Measurements from ENCODE around the gene LCLAT1.
"Not testable (repeated sequence)": the region's sequence is repeated elsewhere in the genome, so short reads cannot be mapped to it uniquely, and the experiment has no call there.

Gene LCLAT1

GRCh38 chr2:30456106-30456505 lies 9.1 kb downstream of the LCLAT1 start:
- no peak for DNase-seq

DNA sequence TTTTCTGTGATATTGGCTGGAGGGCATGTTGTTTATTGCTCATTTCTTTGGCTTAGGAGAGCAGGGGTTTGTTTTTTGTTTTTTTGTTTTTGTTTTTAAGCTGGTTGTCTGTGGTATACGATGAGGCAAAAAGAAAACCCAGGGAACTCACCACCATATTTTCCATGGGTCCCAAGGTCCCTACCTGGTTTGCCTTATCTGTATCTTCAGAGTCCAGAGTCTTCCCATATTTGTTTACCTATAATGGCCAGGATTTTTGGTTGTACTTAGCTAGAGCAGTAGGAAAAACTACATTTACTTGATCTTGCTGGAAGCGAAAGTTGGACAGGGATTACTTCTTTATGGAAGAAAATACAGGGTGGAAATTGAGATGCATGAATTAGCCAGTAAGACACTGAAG lies 9.5 kb downstream of the LCLAT1 start:
- no peak for DNase-seq

- no peak for DNase-seq
Measured at GRCh38 chr2:30457296-30457695, 10.2 kb downstream of the LCLAT1 start.

GRCh38 chr2:30459140-30459539 lies 12.1 kb downstream of the LCLAT1 start:
- DNase-seq = no peak

- DNase-seq = no peak
Measured at GRCh38 chr2:30462131-30462857, 15.2 kb downstream of the LCLAT1 start.

GRCh38 chr2:30463535-30463934 lies 16.5 kb downstream of the LCLAT1 start:
- DNase-seq = no peak

DNA sequence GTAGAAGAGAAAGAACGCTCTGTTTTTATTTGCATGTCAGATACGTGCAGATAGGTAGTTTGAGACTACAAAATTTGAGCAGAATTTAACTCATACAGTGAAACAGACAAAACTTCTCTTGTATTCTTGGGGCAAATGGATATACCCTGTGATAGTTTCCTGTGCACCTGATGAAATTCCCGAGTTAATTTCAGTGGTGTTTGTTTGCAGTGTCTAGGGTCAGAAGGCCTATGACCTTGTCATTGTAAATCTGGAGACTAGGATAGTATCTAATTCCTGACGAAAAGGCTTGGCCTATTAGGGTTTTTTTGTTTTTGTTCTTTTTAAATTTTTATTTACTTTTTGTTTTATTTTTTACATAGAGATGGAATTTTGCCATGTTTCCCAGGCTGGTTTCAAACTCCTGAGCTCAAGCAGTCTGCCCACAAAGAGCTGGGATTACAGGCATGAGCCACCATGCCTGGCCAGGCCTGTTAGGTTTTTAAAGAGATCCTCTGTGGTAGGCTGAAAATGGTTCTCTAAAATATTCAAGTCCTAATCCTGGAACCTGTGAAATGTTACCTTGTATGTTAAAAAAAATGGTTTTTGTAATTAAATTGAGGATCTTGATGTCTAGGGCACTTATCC lies 17.6 kb downstream of the LCLAT1 start:
- DNase-seq = no peak

- no peak for DNase-seq
Measured at GRCh38 chr2:30465171-30465545, 18.1 kb downstream of the LCLAT1 start.

DNA sequence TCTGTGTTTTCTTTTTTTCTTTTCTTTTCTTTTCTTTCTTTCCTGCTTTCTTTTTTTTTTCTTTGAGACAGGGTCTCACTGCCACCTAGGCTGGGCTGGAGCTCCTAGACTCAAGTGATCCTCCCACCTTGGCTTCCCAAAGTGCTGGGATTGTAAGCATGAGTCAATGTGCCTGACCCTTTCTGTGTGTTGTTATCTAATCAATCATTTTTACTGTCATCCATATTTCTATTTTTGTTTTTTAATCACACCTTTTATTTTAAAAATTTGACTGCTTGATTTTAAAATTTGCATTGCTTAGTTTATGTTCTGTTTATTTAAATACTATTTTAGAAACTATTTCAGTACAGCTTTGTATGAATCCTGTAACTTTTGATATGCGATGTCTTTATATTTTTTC lies 19.2 kb downstream of the LCLAT1 start:
- no peak for DNase-seq

DNA sequence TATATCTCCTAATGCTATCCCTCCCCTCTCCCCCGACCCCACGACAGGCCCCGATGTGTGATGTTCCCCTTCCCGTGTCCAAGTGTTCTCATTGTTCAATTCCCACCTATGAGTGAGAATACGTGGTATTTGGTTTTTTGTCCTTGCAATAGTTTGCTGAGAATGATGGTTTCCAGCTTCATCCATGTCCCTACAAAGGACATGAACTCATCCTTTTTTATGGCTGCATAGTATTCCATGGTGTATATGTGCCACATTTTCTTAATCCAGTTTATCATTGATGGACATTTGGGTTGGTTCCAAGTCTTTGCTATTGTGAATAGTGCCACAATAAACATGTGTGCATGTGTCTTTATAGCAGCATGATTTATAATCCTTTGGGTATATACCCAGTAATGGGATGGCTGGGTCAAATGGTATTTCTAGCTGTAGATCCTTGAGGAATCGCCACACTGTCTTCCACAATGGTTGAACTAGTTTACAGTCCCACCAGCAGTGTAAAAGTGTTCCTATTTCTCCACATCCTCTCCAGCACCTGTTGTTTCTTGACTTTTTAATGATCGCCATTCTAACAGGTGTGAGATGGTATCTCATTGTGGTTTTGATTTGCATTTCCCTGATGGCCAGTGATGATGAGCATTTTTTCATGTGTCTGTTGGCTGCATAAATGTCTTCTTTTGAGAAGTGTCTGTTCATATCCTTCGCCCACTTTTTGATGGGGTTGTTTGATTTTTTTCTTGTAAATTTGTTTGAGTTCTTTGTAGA lies 20.2 kb downstream of the LCLAT1 start:
- not testable (repeated sequence) for DNase-seq

DNA sequence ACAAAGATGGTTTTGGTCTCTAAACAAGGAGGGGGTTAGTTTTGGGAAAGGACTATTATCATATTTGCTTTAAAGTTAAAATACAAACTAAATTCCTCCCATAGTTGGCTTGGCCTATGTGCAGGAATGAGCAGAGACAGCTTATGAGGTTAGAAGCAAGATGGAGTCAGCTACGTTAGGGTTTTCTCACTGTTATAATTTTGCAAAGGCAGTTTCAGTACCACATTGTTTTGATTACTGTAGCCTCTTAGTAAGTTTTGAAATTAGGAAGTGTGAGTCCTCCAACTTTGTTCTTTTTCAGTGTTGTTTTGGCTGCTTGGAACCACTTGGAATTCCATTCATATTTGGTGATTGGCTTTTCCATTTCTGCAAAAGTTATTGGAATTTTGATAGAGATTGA lies 23.4 kb downstream of the LCLAT1 start:
- DNase-seq = peak; percentile 22

DNA sequence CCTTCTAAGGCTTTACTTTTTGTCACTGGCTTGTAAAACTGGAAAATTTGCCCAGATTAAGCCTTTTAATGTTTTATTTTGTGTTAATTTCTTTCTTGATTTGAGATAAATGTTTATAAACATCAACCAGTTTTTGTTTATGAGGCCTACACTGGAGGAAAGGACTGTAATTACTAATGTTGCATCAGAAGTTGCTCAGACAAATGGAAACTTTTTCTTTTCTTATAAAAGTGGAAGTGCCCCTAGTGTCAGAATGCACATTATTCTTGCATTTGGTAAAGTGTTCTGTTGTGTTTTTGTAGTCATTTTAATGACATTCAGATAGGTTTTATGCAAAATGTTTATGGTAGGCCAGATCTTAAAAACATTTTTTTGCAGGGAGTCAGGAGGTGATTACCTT lies 25.3 kb downstream of the LCLAT1 start:
- peak; percentile 20 for DNase-seq

- no peak for DNase-seq
Measured at GRCh38 chr2:30475542-30475941, 28.5 kb downstream of the LCLAT1 start.

DNA sequence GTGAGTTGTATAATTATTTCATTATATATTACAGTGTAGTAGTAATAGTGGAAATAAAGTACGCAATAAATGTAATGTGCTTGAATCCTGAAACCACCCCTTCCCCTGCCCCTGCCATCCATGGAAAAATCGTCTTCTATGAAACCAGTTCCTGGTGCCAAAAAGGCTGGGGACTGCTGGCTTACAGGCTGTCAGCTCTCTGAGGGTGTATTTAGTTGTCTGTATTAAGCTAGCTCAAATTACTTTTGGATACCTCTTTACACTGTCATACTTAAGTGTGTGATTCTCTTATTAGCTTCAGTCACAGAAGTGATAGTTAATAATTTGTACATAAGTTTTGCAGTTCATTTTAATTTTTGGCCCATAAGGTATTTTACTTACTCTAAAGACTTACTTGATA lies 29.6 kb downstream of the LCLAT1 start:
- no peak for DNase-seq

- DNase-seq = no peak
Measured at GRCh38 chr2:30480703-30481322, 33.8 kb downstream of the LCLAT1 start.

DNA sequence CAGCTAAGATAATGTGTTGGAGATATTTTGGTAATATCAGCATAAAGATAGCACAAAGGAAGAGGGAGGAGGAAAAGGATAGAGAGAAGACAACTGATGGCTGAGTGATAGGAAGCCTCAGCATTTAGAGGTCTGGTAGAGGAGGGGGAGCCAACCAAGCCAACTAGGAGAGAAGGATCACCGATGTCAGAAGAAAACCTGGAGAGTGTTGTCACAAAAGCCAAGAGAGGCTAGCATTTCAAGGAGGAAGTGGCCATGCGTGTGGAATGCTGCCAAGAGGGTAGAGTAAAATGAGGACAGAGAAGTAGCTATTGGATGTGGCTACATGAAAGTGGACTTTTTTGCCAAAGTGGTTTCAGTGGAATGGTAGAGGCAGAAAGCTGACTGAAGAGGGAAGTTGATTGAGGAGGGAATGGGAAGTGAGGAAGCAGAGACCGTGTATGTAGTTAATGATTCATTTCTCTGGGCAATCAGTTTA lies 34.3 kb downstream of the LCLAT1 start:
- DNase-seq = peak; percentile 38

DNA sequence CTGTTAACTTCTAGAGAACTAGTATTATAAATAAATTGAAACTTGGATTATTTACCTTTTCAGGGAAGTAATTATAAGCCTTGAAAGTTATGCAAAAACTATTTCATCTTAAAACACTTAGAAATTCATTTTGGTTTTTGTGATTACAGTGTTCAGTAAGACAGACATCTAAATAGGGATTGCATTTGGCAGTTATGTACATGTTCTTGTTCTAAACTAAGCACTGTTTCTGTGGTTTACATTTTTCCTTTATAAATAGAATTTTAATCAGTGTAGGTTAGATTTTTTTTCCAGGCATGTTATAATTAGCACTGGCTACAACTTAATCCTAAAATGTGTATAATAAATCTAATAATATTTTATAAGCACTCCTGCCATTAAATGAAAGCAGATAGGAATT lies 35.0 kb downstream of the LCLAT1 start:
- DNase-seq = no peak

DNA sequence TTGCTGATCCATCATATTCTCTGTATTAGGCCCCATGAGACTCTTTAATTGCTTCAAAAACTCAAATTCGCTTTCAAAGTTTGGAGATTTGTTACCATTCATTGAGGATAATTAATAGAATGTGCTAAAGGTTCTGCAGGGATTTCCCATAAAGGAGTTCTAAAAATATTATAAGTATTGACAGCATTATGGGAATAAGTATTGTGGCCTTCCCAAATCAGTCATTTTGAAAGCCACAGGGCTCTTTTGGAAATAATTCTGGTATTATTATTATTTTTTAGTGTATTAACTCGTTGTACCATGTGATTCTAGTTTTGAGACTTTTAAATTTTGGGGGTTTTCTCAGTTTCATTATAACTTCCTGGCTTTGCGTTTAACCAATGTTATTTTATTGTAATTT lies 37.1 kb downstream of the LCLAT1 start:
- no peak for DNase-seq

- DNase-seq = no peak
Measured at GRCh38 chr2:30484995-30485394, 37.9 kb downstream of the LCLAT1 start.

GRCh38 chr2:30486655-30487054 lies 39.6 kb downstream of the LCLAT1 start:
- DNase-seq = no peak

GRCh38 chr2:30487603-30488002 lies 40.6 kb downstream of the LCLAT1 start:
- DNase-seq = no peak

DNA sequence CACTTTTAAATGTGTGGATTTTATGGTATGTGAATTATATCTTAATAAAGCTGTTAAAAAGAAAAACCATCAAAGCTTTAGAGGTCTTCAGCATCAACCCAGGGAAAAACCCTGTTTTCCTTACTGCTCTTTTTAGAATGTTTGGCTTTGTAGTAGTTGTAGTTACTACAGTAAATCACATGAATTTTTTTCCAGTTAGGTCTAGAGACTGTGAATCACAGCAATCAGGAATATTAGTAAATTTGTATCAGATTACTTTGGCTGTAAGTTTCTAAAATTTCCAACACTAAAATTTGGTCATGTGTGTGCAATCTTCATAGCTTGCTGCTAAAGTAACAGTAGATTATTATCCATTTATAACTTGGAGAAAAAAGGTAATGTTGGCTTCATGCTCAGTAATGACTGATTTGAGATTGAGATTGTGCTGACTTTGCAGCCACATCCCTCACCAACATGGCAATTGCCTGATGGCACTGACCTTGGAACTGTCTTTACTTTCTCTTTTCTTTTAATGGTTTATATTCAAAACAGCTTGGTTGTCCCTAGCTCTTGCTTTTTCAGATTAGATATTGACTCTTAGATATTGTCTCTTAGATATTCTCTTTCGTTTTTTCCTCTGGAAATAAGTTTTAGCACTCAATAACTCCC lies 41.1 kb downstream of the LCLAT1 start:
- DNase-seq = no peak

- DNase-seq = no peak
Measured at GRCh38 chr2:30491225-30491624, 44.2 kb downstream of the LCLAT1 start.
